GM10266 (cell line): ENCODE data around the gene PKP3.

ENCODE experiments used
- DNase-seq: peaks from one replicate; pipeline ENCODE4 v3.0.0; 2012; ENCODE audit errors: extremely low spot score
- TF ChIP-seq, protein P1 (sequence below): IDR thresholded peaks from 2 replicates; pipeline ENCODE4 v1.5.1; 2012; ENCODE audit warnings: mild to moderate bottlenecking, low read depth; ENCODE audit not compliant: control insufficient read depth, insufficient read depth; ENCODE audit errors: missing control alignments

PKP3 gene

DNA sequence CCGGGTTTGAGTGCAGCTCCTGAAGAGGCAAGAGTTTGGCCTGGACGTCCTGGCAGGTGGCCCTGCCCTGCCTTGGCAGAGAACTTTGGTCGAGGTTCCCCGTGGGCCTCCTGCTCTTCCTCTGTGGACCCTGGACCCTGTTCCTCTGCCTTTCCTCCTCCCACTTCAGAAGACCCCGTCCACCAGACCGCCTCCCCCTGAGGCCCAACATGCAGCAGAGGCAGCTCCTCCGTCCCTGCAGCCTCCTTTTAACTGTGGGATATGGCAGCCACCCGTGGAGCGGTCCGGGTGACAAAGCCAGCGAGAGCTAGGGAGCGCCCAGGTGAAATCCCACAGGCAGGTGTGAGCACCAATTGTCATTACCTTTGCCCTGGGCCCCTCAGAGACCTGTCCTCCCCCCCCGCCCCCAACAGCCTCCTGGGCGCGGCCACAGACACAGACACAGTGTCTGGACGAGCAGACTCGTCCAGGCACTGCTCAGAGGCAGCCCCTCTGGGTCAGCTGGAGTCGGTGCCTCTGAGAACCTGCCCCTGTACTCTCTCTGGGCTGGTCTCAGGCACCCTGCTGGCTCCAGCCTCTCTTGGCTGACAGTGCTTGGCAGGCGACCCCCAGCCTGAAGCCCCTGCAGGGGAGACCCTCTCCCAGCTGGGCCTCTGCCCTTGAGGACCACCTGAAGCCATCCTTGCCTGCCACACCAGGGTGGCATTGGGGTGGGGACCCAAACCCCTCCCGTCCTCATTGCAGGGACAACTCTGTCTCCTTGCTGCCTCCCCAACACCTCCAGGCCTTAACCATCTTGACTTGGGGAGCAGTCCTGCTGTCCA lies 52.0 kb downstream of the PKP3 start:
- TF ChIP-seq, protein P1, sequence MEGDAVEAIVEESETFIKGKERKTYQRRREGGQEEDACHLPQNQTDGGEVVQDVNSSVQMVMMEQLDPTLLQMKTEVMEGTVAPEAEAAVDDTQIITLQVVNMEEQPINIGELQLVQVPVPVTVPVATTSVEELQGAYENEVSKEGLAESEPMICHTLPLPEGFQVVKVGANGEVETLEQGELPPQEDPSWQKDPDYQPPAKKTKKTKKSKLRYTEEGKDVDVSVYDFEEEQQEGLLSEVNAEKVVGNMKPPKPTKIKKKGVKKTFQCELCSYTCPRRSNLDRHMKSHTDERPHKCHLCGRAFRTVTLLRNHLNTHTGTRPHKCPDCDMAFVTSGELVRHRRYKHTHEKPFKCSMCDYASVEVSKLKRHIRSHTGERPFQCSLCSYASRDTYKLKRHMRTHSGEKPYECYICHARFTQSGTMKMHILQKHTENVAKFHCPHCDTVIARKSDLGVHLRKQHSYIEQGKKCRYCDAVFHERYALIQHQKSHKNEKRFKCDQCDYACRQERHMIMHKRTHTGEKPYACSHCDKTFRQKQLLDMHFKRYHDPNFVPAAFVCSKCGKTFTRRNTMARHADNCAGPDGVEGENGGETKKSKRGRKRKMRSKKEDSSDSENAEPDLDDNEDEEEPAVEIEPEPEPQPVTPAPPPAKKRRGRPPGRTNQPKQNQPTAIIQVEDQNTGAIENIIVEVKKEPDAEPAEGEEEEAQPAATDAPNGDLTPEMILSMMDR: no peak
- DNase-seq: no peak

DNA sequence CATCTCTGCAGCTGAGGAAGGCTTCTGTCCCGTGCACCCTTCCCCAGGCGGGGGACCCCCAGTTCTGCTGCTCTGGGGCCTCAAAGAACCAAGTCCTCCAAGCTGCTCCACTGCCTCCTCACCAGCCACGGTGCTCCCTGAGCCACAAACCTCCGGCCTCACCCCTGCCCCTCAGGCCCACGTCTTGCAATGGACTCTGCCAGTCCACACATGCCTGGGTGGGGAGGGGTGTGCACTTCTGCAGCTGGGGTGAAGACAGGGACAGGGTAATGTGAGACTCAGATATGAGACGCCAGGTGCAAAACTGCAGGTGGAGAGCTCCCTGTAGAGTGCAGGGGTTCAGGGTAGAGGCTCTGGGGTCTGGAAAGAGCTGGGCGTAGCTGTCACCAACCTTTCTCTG lies 52.9 kb downstream of the PKP3 start:
- TF ChIP-seq, protein P1: no peak
- no peak for DNase-seq

DNA sequence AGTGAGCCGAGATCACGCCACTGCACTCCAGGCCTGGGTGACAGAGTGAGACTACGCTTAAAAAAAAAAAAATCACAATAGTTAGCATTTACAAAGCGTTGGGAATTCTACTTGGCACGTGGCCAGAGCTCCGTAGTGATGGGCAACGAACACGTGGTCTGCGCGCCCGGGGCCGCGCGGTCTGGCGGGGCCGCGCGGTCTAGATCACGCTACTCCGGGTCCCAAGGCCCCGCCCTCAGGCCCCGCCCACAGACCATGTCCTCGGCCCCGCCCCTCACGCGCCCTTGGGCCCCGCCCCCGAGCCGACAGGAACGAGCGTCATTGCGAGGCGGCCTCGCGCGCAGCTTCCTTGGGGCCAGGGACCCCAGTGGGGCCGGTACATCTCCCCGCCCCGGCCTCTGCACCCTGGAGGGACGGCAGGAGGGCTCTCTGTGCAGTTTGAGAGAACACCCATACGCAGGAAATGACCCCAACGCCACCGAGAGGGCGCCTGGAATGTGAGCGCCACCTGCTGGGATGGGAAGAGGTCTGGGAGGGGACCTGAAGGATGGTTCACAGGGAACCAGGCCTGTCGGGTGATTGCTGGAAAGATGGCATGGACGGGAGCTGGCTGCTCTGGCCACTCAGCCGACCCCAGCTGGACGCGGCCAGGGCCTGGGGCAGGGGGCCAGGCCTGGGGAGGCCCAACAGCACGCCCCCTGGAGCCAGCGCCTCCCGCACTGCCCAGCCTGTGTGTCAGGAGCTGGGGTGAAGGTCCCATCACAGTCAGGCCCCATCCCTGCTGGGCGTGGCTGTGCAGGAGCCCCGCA lies 54.1 kb downstream of the PKP3 start:
- TF ChIP-seq, protein P1: peak; percentile 87
- peak; percentile 99 for DNase-seq

DNA sequence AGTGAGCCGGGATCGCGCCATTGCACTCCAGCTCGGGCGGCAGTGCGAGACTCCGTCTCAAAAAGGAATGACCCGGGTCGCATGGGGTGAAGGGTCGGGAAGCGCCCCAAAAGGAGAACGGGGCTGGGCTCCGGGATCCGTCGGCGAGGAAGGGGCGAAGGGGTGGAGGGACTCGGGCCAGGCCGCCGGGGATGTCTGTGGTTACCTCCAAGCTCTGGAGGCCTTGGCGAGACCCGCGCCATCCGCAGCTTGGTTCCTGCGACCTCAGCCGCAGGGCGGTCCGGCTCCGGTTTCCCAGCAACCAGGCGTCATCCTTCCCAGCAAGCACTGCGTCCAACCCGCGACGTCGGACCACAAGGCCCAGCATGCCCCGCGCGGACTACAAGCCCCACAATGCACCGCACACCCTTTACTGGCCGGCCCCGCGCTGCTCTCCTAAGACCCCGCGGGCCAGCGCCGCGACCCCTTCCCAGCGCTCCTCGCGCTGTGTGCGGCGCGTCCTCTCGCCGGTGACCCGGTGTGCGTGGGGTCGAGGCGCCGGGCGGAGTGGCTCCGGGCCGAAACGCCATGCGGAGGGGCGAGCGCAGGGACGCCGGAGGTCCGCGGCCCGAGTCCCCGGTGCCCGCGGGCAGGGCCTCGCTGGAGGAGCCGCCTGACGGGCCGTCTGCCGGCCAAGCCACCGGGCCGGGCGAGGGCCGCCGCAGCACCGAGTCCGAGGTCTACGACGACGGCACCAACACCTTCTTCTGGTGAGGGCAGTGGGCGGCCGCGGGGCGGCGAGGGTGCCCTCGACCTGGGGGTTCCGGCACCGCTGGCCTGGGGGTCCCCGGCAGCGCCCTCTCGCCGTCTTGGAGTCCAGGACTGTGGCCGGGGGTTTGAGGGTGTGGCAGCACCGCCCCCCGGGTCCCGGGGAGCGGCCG lies 56.1 kb downstream of the PKP3 start, which contains the start of gene PTDSS2:
PTDSS2 (plus strand) TSS at position 391 of the 920 bp plus-strand sequence; CDS start at position 568, 177 bp downstream.
- peak; percentile 97 for DNase-seq
- TF ChIP-seq, protein P1: no peak

DNA sequence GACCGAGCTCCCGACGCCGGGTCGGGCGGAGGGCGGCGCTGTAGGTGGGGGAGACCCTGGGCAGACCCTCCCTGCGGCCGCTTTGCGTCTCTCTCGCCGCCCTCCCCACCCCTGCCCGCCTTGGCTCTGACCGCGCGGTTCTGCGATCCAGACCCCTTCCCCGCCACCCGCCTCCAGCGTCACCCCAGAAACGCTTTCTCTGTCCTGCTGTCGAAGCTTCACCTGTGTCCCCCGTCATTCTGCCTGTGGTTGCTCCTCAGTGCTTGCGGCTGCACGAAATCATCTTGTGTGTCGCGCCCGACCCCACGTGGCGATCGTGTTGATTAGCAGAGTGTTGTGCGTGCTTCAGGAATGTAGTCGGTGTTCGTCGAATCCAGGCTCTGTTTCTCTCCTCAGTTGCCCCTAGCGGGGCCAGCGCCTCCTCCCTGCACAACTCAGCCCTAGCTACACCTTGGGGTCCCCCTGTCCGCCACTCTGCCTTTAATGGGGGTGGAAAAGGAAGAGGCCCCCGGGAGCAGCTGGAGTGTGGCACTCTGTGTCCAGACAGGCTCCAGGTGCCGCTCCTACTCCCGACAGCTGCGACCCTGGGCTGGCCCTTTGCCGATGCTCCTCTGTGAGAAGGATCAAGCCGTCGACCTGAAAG lies 56.9 kb downstream of the PKP3 start:
- DNase-seq: peak; percentile 60
- TF ChIP-seq, protein P1: peak; percentile 35

DNA sequence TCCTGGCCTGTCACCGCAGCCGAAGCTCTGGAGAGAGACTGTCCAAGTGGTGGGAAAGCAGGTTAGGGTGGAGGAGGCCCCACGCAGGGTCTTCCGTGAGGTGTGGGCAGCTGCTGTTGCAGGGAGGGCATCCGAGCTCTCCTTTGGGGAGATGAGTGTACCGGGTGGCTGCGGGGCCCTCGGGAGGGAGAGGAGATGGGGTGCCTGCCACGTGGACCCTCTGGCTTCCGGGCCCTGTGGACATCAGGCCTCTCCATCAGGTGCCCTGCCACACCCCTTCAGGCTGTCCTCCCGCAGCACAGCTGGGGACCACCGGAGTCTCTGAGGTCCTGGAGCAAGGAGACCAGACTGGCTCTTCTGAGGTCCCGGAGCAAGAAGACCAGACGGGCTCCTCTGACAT lies 57.7 kb downstream of the PKP3 start:
- no peak for DNase-seq
- TF ChIP-seq, protein P1: no peak
